SK-N-SH treated with all-trans-retinoic acid at 6 μM for 48 hours (cell line): ENCODE data around the gene CYLD.

ENCODE experiments used
- ATAC-seq: fragments of 200-7000 bp; cut with Tn5 transposase; 3 replicates; pipeline ENCODE4 v1.9.1; 2020; ENCODE audit warnings: mild to moderate bottlenecking, moderate library complexity
- ARNTL ChIP-seq: fragments of 450-650 bp; formaldehyde crosslinking; IDR thresholded peaks from 2 replicates; pipeline ENCODE4 v1.5.0; 2020; ENCODE audit warnings: low read depth, mild to moderate bottlenecking, moderate library complexity, borderline replicate concordance
- BACH2 ChIP-seq: fragments of 250-450 bp; sonication (Bioruptor Pico); IDR thresholded peaks from 2 replicates; pipeline ENCODE4 v1.9.0; 2021; ENCODE audit warnings: mild to moderate bottlenecking, borderline replicate concordance
- CSDC2 ChIP-seq: fragments of 250-450 bp; sonication (Bioruptor Pico); IDR thresholded peaks from 2 replicates; pipeline ENCODE4 v1.5.0; 2020; ENCODE audit warnings: mild to moderate bottlenecking, moderate library complexity
- ESRRG ChIP-seq: fragments of 250-450 bp; sonication (Bioruptor Pico); IDR thresholded peaks from 2 replicates; pipeline ENCODE4 v1.6.1; 2021; ENCODE audit warnings: mild to moderate bottlenecking
- GLIS3 ChIP-seq: fragments of 250-450 bp; sonication (Bioruptor Pico); IDR thresholded peaks from 2 replicates; pipeline ENCODE4 v1.5.0; 2020; ENCODE audit warnings: mild to moderate bottlenecking, moderate library complexity
- ISL1 ChIP-seq: fragments of 250-450 bp; sonication (Bioruptor Pico); IDR thresholded peaks from 2 replicates; pipeline ENCODE4 v2.1.2; 2022; ENCODE audit warnings: mild to moderate bottlenecking, moderate library complexity
- OSR1 ChIP-seq: fragments of 250-450 bp; sonication (Bioruptor Pico); IDR thresholded peaks from 2 replicates; pipeline ENCODE4 v1.8.0; 2022; ENCODE audit warnings: moderate library complexity, mild to moderate bottlenecking, inconsistent platforms
- RARB ChIP-seq: fragments of 250-450 bp; sonication (Bioruptor Pico); IDR thresholded peaks from 2 replicates; pipeline ENCODE4 v1.8.0; 2021; ENCODE audit warnings: mild to moderate bottlenecking, moderate library complexity
- SNAI2 ChIP-seq: fragments of 250-450 bp; sonication (Bioruptor Pico); IDR thresholded peaks from 2 replicates; pipeline ENCODE4 v1.5.0; 2020; ENCODE audit warnings: mild to moderate bottlenecking, moderate library complexity
- TCF4 ChIP-seq: fragments of 250-450 bp; sonication (Bioruptor Pico); IDR thresholded peaks from 2 replicates; pipeline ENCODE4 v1.8.0; 2021; ENCODE audit warnings: mild to moderate bottlenecking, moderate library complexity, borderline replicate concordance
- TOX ChIP-seq: fragments of 250-450 bp; sonication (Bioruptor Pico); IDR thresholded peaks from 2 replicates; pipeline ENCODE4 v1.8.0; 2021; ENCODE audit warnings: mild to moderate bottlenecking, moderate library complexity, borderline replicate concordance
- ZC3H10 ChIP-seq: fragments of 250-450 bp; sonication (Bioruptor Pico); IDR thresholded peaks from 2 replicates; pipeline ENCODE4 v1.5.1; 2021; ENCODE audit warnings: mild to moderate bottlenecking, moderate library complexity
- ZFP3 ChIP-seq: fragments of 250-450 bp; sonication (Bioruptor Pico); IDR thresholded peaks from 2 replicates; pipeline ENCODE4 v1.5.0; 2020; ENCODE audit warnings: mild to moderate bottlenecking, moderate library complexity
- ZFP30 ChIP-seq: fragments of 450-650 bp; formaldehyde crosslinking; IDR thresholded peaks from 2 replicates; pipeline ENCODE4 v1.5.0; 2022; ENCODE audit warnings: mild to moderate bottlenecking, moderate library complexity
- ZNF565 ChIP-seq: fragments of 450-650 bp; formaldehyde crosslinking; conservative IDR thresholded peaks from 2 replicates; pipeline ENCODE4 v1.5.0; 2020; ENCODE audit warnings: low read depth, mild to moderate bottlenecking, moderate library complexity
- ZNF70 ChIP-seq: fragments of 450-650 bp; formaldehyde crosslinking; IDR thresholded peaks from 2 replicates; pipeline ENCODE4 v1.5.0; 2020; ENCODE audit warnings: mild to moderate bottlenecking, moderate library complexity
- ZNF8 ChIP-seq: fragments of 450-650 bp; formaldehyde crosslinking; IDR thresholded peaks from 2 replicates; pipeline ENCODE4 v1.5.0; 2020; ENCODE audit warnings: mild to moderate bottlenecking, moderate library complexity
- TF ChIP-seq, protein P1 (sequence below): fragments of 250-450 bp; sonication (Bioruptor Pico); IDR thresholded peaks from 2 replicates; pipeline ENCODE4 v1.8.0; 2020; ENCODE audit warnings: mild to moderate bottlenecking, moderate library complexity, borderline replicate concordance
- TF ChIP-seq, protein P2 (sequence below): fragments of 250-450 bp; sonication (Bioruptor Pico); IDR thresholded peaks from 2 replicates; pipeline ENCODE4 v1.5.0; 2020; ENCODE audit warnings: mild to moderate bottlenecking, moderate library complexity
- TF ChIP-seq, protein P3 (sequence below): fragments of 250-450 bp; sonication (Bioruptor Pico); IDR thresholded peaks from 2 replicates; pipeline ENCODE4 v1.8.0; 2021; ENCODE audit warnings: low read depth, mild to moderate bottlenecking, moderate library complexity, borderline replicate concordance
- TF ChIP-seq, protein P4 (sequence below): fragments of 250-450 bp; sonication (Bioruptor Pico); IDR thresholded peaks from 2 replicates; pipeline ENCODE4 v1.5.1; 2021; ENCODE audit warnings: mild to moderate bottlenecking, moderate library complexity

Gene CYLD

DNA sequence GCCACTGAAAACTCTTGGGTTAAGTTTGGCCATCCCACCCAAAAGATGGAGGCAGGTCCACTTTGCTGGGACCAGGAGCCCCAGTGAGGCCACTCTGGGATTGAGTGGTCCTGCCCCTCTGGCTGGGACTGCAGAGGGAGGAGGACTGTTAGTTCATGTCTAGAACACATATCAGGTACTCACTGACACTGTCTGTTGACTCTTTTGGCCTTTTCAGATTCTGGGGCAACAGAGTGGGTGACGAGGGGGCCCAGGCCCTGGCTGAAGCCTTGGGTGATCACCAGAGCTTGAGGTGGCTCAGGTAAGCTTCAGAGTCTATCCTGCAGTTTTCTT, 19.5 kb upstream of the CYLD start:
- no peak for ATAC-seq
- TF ChIP-seq SNAI2 (no peak), BACH2 (no peak)
- TF ChIP-seq, protein P1, sequence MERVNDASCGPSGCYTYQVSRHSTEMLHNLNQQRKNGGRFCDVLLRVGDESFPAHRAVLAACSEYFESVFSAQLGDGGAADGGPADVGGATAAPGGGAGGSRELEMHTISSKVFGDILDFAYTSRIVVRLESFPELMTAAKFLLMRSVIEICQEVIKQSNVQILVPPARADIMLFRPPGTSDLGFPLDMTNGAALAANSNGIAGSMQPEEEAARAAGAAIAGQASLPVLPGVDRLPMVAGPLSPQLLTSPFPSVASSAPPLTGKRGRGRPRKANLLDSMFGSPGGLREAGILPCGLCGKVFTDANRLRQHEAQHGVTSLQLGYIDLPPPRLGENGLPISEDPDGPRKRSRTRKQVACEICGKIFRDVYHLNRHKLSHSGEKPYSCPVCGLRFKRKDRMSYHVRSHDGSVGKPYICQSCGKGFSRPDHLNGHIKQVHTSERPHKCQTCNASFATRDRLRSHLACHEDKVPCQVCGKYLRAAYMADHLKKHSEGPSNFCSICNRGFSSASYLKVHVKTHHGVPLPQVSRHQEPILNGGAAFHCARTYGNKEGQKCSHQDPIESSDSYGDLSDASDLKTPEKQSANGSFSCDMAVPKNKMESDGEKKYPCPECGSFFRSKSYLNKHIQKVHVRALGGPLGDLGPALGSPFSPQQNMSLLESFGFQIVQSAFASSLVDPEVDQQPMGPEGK = no peak

DNA sequence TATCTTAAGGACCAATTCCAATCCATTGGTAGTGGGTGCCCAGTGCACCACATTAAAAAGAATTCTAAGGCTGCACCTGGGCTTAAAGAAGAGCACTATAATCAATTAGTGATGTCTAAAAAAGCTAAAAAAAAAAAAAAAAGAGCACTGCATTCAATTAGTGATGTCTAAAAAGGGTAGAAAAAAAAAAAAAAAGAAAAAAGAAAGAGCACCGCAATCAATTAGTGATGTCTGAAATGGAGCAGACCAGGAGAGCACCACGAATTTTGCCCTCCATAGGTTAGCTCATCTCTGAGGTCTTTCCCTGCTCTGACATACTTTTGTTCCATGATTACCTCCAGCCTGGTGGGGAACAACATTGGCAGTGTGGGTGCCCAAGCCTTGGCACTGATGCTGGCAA, 18.9 kb upstream of the CYLD start:
- no peak for ATAC-seq
- TF ChIP-seq, protein P1 = no peak
- TF ChIP-seq ZFP30 (CRISPR knock-in tag) (no peak), ESRRG (no peak), ARNTL (CRISPR knock-in tag) (no peak), CSDC2 (CRISPR knock-in tag) (no peak), ZNF70 (CRISPR knock-in tag) (no peak), GLIS3 (no peak), ZC3H10 (no peak), ZNF565 (CRISPR knock-in tag) (no peak), OSR1 (CRISPR knock-in tag) (no peak), ZFP3 (CRISPR knock-in tag) (no peak), RARB (CRISPR knock-in tag) (no peak), TOX (no peak), TCF4 (CRISPR knock-in tag) (no peak), ISL1 (no peak)
- TF ChIP-seq, protein P2, sequence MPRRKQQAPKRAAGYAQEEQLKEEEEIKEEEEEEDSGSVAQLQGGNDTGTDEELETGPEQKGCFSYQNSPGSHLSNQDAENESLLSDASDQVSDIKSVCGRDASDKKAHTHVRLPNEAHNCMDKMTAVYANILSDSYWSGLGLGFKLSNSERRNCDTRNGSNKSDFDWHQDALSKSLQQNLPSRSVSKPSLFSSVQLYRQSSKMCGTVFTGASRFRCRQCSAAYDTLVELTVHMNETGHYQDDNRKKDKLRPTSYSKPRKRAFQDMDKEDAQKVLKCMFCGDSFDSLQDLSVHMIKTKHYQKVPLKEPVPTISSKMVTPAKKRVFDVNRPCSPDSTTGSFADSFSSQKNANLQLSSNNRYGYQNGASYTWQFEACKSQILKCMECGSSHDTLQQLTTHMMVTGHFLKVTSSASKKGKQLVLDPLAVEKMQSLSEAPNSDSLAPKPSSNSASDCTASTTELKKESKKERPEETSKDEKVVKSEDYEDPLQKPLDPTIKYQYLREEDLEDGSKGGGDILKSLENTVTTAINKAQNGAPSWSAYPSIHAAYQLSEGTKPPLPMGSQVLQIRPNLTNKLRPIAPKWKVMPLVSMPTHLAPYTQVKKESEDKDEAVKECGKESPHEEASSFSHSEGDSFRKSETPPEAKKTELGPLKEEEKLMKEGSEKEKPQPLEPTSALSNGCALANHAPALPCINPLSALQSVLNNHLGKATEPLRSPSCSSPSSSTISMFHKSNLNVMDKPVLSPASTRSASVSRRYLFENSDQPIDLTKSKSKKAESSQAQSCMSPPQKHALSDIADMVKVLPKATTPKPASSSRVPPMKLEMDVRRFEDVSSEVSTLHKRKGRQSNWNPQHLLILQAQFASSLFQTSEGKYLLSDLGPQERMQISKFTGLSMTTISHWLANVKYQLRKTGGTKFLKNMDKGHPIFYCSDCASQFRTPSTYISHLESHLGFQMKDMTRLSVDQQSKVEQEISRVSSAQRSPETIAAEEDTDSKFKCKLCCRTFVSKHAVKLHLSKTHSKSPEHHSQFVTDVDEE (CRISPR knock-in tag) = no peak
- TF ChIP-seq, protein P3, sequence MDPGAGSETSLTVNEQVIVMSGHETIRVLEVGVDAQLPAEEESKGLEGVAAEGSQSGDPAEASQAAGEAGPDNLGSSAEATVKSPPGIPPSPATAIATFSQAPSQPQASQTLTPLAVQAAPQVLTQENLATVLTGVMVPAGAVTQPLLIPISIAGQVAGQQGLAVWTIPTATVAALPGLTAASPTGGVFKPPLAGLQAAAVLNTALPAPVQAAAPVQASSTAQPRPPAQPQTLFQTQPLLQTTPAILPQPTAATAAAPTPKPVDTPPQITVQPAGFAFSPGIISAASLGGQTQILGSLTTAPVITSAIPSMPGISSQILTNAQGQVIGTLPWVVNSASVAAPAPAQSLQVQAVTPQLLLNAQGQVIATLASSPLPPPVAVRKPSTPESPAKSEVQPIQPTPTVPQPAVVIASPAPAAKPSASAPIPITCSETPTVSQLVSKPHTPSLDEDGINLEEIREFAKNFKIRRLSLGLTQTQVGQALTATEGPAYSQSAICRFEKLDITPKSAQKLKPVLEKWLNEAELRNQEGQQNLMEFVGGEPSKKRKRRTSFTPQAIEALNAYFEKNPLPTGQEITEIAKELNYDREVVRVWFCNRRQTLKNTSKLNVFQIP (CRISPR knock-in tag) = no peak
- TF ChIP-seq, protein P4, sequence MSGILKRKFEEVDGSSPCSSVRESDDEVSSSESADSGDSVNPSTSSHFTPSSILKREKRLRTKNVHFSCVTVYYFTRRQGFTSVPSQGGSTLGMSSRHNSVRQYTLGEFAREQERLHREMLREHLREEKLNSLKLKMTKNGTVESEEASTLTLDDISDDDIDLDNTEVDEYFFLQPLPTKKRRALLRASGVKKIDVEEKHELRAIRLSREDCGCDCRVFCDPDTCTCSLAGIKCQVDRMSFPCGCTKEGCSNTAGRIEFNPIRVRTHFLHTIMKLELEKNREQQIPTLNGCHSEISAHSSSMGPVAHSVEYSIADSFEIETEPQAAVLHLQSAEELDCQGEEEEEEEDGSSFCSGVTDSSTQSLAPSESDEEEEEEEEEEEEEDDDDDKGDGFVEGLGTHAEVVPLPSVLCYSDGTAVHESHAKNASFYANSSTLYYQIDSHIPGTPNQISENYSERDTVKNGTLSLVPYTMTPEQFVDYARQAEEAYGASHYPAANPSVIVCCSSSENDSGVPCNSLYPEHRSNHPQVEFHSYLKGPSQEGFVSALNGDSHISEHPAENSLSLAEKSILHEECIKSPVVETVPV (CRISPR knock-in tag) = no peak

DNA sequence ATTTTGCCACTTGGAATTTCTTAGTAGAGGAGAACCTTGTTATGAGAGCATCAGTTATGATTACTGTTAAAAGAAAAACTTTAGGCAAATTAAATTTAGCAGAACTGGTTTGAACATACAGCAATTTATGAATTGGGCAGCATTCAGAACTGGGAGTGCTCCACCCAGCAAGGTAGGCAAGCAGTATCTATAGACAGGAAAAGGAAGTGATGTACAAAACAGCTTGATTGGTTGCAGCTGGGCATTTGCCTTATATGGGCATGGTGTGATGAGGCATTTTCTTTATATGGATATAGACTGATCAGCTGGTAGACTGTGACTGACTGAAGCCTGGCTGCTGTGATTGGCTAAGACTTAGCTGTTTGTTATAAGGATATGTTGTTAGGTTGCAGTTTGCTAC, 17.6 kb upstream of the CYLD start:
- no peak for ATAC-seq
- TF ChIP-seq SNAI2 (no peak), ZNF8 (CRISPR knock-in tag) (no peak)
- TF ChIP-seq, all 23 proteins: peak for 0
